IPS-15b (cell line): ENCODE results near the gene FOXN4.

Experiments used
- H3K27me3 ChIP-seq: one replicate; pipeline ENCODE4 v1.6.1; 2013; ENCODE audit warnings: low read length; ENCODE audit not compliant: control insufficient read depth, insufficient read depth
- H3K36me3 ChIP-seq: one replicate; pipeline ENCODE4 v1.6.1; 2013; ENCODE audit warnings: low read length; ENCODE audit not compliant: control insufficient read depth, insufficient read depth
- H3K4me1 ChIP-seq: one replicate; pipeline ENCODE4 v1.6.1; 2013; ENCODE audit warnings: mild to moderate bottlenecking, low read length; ENCODE audit not compliant: control insufficient read depth, insufficient read depth
- H3K4me3 ChIP-seq: one replicate; pipeline ENCODE4 v1.5.1; 2013; ENCODE audit warnings: low read depth, low read length
- H3K9ac ChIP-seq: one replicate; pipeline ENCODE4 v1.6.1; 2013; ENCODE audit warnings: low read depth, mild to moderate bottlenecking, low read length
- H3K9me3 ChIP-seq: one replicate; pipeline ENCODE4 v1.6.1; 2013; ENCODE audit warnings: mild to moderate bottlenecking, low read length; ENCODE audit not compliant: control insufficient read depth, insufficient read depth

FOXN4 gene

GRCh38 chr12:109228664-109229063 lies 80.4 kb downstream of the FOXN4 start:
- Histone ChIP-seq H3K4me1 (no peaks in the 10 kb centered on the region), H3K36me3 (peaks cover 7% of the 10 kb centered on the region), H3K9me3 (no peaks in the 10 kb centered on the region), H3K27me3 (no peaks in the 10 kb centered on the region), H3K4me3 (no peak overlapping the region), H3K9ac (no peak overlapping the region)
